ENCODE measurements around the gene EXOC4. TPM values are rescaled to one million over a fixed set of nuclear protein-coding genes. Genes with fewer than 3 reads are reported as not detected.

Gene EXOC4
- total RNA-seq, 1 experiment from 2014 or later: 75.8 TPM

GRCh38 chr7:133554330-133554729 is 301.5 kb downstream of the EXOC4 start:
- peaks cover 3% of the 10 kb centered on the region in 2 experiments; a peak in 2 of 4 replicates for H3K4me1 Mint-ChIP-seq
- Histone ChIP-seq H2BK20ac (ENCODE audit: low read depth, low read length, poor library complexity, severe bottlenecking) (no peak overlapping the region), H3K23ac (ENCODE audit: insufficient read length, low read depth, low read length) (no peak overlapping the region), H4K5ac (ENCODE audit: insufficient read length, low read depth, low read length) (no peak overlapping the region), H2AFZ (ENCODE audit: low read length) (no peak overlapping the region), H4K20me1 (ENCODE audit: control insufficient read depth, insufficient read depth, insufficient read length) (no peaks in the 10 kb centered on the region), H2BK120ac (ENCODE audit: low read depth, low read length, poor library complexity, severe bottlenecking) (no peak overlapping the region), H3K79me1 (ENCODE audit: insufficient read depth, low read depth, low read length, poor library complexity, severe bottlenecking) (no peaks in the 10 kb centered on the region), H3K9ac (ENCODE audit: extremely low read depth, insufficient read length, low read length) (no peak overlapping the region), H3K4me2 (ENCODE audit: insufficient read depth, insufficient read length, low read length) (no peak overlapping the region), H2BK12ac (ENCODE audit: insufficient read length, low read depth, low read length) (no peak overlapping the region), H3K14ac (ENCODE audit: insufficient read depth, low read length) (no peak overlapping the region), H2BK5ac (ENCODE audit: insufficient read length, low read length) (no peak overlapping the region), H3K4ac (ENCODE audit: low read depth, low read length) (no peak overlapping the region), H4K8ac (replicated peaks; ENCODE audit: insufficient read length, low read depth, low read length) (no peak overlapping the region), H3K27ac (ENCODE audit: insufficient read length, low read depth, low read length) (no peak overlapping the region), H3K79me2 (ENCODE audit: insufficient read depth, low read length) (no peaks in the 10 kb centered on the region), H3T11ph (ENCODE audit: low read length) (no peak overlapping the region), H3K27me3 (ENCODE audit: insufficient read depth, low read length) (no peaks in the 10 kb centered on the region), H4K91ac (ENCODE audit: insufficient read length, low read depth, low read length) (no peak overlapping the region), H3K56ac (ENCODE audit: insufficient read length, low read depth, low read length) (no peak overlapping the region), H3K23me2 (ENCODE audit: insufficient read length, low read depth, low read length, poor library complexity, severe bottlenecking) (no peaks in the 10 kb centered on the region), H3K9me3 (ENCODE audit: control insufficient read depth, low read depth, low read length) (no peaks in the 10 kb centered on the region), H3K18ac (ENCODE audit: insufficient read length, low read depth, low read length) (no peak overlapping the region), H2AK5ac (ENCODE audit: insufficient read length, low read length) (no peak overlapping the region), H2BK15ac (ENCODE audit: low read depth, low read length) (no peak overlapping the region), H3K4me1 (ENCODE audit: insufficient read depth, low read length) (peaks cover 2% of the 10 kb centered on the region; the same call in 1 of the 2 replicates)
- no peaks in the 10 kb centered on the region for H3K9me3 Mint-ChIP-seq
- no peak overlapping the region for H3K4me3 Mint-ChIP-seq
- no peaks in the 10 kb centered on the region for H3K27me3 Mint-ChIP-seq (ENCODE audit: low read depth)
- H3K27ac Mint-ChIP-seq: peak overlapping the region in 1 of 3 experiments; percentile 58; a peak in 1 of 7 replicates
- WGBS (ENCODE audit: extremely low coverage, insufficient read length, low lambda C conversion rate): no CpG with 5 or more reads among the region's 2 CpGs
- no peak for DNase-seq
- no peak for TF ChIP-seq CTCF (conservative IDR thresholded peaks at IDR 0.05)
- no peaks in the 10 kb centered on the region for H3K36me3 Mint-ChIP-seq (ENCODE audit: insufficient read depth in 1 of 3, low read depth in 3 of 3)
